Left colon (tissue), 2 donors: ENCODE measurements around the gene ZIC4. TPM values are rescaled to one million over a fixed set of nuclear protein-coding genes. Genes with fewer than 3 reads are reported as not detected.

Experiments used
- ATAC-seq: fragments of 200-7000 bp; cut with Tn5 transposase; one replicate; pipeline ENCODE4 v1.9.1; 2020; ENCODE audit warnings: mild to moderate bottlenecking, moderate library complexity
- DNase-seq, 2 donors: peaks; one replicate each; pipeline ENCODE4 v3.0.0-alpha.2; 2020
- intact Hi-C, 2 donors: fragments of 100-400 bp; cut with DNase I in 1 of 2; cut with micrococcal nuclease in 1 of 2; formaldehyde crosslinking; loops; one replicate each; pipeline versions ENCODE4 v1.11.2 to v1.14.0; 2022; cut with DNase I, micrococcal nuclease
- total RNA-seq, 2 donors: library from RNA; stranded (reverse); fragmentation: NEBNext Ultra II Directional; extraction: Animal tissue kit (Norgen Biotek cat#: 25700); gene quantifications; one replicate each; pipeline ENCODE4 v1.2.1, GENCODE V29; 2021
- donor health status: DM: no; HTN: no; CAD: no.
- donor health status: DM: yes; HTN: yes; CAD: no.

The ZIC4 gene
- total RNA-seq, 2 donors from 2014 or later: not detected

DNA sequence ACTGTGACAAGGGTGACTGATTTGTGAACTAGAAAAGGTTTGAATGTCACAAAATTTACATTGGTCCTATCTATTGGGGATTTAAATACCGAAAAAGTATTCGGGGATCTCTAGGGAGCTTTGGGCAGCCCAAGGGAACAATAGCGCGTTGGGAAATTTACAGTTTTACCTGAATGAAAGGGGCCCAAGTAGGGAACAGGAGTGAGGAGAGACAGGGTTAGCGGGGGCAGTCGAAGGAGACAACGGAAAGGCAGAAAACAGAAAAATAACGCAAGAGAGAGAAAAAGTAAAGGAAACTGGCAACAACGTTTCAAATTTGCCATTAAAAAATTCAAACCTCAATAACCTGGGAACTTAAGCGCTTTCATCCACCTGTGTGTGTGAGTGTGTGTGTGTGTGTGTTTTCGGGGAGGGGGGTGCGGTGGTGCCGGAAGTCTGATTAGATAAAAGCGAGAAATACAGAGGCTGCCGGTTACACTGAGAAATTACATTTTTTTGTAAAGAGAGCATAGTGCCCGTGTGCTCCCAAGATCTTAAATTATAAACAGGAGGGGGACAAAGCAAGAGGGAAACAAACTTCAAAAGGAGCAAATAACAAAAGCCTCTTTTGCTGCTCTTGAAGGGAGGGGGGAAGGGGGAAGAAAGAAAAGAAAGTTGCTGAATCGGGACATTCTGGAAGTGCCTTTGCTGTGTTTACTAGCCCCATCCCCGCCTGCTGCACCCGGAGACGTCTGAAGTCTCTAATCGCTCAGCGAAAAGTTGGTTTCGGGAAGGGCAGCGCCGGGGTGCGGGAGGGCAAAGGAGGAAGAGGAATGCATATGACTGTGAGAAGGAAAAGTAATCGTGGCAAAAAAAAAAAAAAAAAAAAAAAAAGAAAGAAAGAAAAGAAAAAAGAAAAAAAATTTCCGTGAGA, 2.1 kb upstream of the ZIC4 start:
- ATAC-seq: no peak
- no peak for DNase-seq
- intact Hi-C loops: no loop called here

DNA sequence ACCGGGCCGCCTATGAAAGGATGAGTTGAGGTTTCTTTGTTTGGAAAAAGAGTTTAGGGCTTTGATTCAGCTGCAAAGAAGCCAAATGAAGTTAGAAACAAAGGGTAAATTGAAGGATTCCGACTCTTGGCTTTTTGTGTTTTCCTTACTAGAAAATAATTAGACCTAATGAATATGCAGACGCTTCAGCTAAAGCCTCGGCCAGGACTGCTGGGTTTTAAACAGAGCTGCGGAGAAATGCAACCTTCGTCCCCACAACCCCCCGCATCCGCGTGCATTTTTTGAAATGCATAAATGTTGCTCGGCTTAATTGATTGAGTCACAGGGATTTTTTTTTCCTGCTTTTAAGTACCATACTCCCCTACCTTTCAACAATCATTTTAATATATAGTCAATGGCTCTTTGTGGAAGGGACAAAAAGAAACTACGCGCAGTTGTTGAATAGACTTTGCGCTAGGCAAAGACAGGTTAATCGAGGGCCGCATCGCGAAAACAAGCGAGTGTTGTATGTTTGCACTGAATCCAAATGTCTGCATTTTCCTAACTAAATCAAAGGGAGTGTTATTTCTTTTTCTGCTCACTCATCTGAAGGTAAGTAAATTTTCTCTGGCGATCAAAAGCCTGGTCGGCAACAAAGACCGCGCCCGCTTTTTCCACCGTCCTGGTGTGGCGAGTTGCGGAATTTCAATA, 1.3 kb upstream of the ZIC4 start:
- ATAC-seq (no peak), DNase-seq (no peak)
- intact Hi-C loops: no loop called here

DNA sequence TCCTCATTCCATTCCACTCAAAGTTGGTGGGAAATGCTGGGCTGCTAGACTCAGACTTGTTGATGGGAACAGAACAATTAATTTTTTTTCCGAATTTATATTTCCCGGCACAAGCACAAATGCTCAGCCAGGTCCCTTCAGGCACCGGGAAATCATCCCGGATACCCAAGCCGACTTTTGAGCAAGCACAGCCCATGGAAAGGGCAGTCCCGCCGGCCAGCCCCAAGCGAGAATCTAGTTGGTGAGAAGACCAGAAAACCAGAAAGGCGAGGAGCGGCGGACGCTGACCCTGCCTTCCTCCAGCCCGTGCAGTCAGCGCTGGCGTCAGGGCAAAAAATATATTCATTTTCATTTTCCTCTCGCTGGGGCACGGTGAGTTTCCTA, 763 bp upstream of the ZIC4 start:
- intact Hi-C loops: no loop called here
- no peak for ATAC-seq
- no peak for DNase-seq

DNA sequence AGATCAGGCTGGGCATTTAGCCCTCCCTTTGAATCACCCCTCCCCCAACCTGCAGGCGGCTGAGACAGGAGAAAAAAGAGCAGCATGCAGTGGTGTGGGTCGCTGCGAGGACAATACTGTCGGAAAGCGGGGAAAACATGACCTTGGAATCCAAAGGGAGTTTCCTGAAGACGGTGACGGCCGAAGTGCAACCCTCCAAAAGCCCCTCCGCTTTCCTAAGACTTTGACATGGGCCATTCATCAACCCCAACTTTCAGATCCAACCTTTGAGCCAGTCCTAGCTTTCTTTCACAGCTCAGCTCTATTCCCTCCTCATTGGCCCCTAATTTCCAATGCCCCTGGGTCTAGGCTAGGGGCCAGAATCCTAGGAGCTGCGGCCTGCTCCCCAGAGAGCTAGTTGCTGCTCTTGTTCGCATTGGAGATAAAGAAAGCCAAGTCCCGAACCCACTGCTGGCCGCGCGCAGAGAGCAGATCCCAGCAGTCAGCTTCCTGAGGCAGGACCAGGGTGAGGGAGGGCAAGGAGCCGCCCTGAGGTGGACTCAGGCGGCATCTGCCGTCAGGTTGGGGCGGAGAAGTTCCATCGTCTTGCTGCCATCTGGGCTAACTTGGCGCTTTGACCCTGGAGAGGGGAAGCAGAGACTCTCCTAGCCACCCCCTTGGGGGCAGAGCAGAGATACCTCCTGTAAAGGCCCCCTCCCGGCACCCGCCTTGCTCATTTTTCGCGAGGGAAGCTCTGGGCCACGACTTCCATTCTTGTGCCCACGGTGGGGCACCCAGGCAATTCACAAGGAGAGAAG, 914 bp downstream of the ZIC4 start:
- no peak for DNase-seq
- ATAC-seq: no peak
- intact Hi-C loops: no loop called here

DNA sequence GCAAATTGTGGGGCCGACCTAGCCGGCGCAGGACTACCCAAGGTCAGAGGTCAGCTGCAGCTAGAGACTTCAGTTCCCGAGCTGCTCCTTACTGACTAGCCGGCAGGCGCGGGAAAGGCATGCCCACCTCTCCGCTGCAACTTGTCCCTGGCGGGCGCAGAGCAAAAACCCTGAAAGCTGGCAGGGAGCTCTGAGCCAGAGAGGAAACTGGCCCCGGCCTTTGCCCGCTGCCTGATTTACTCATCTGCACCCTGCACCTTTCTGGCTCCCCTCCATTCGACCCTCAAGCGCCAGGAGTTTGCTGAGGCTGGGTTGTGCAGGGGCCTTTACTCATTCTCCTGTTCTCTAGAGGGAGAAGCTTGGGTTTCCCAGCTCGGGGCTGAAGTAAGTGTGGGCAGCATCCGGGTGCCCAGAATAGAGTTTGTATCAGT, 1.5 kb downstream of the ZIC4 start:
- ATAC-seq (no peak), DNase-seq (no peak)
- intact Hi-C loops: no loop called here

DNA sequence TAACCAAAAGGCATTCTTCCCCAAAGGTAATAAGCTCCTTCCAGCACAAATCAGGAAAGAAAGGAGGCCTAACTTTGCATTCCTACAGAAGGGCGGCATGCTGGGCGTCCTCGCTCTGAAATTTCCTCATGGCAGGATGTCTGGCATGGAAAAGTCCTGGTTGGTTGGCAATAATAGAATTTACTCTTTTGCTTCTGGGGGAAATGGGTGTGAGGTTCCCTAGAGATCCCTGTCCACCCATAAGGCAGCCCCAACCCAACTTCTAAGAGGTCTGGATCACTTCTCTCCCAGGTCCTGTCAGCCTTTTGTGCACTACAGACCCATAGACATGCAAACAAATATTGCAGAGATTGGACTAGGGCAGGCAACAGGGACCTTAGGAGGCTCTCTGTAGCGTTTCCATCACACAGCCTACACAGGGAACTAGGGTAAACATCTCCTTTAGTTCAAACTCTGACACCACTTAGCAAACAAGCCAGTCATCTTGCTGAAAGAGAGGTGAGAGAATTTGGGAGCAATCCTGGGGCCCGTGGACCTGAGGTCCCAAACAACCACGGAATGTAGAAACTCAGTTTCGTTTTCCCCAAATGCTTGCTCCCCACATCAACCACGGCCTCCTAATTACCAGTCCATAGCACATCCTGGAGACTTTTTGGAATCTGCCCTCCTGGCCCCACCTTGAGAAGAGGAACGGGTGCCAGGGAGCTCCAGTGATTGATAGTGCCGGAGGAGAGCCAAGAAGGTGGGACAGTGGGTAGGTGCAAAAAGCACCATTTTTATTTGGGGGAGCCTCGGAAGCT, 2.1 kb downstream of the ZIC4 start:
- no peak for ATAC-seq
- intact Hi-C loops: no loop called here
- DNase-seq: no peak

DNA sequence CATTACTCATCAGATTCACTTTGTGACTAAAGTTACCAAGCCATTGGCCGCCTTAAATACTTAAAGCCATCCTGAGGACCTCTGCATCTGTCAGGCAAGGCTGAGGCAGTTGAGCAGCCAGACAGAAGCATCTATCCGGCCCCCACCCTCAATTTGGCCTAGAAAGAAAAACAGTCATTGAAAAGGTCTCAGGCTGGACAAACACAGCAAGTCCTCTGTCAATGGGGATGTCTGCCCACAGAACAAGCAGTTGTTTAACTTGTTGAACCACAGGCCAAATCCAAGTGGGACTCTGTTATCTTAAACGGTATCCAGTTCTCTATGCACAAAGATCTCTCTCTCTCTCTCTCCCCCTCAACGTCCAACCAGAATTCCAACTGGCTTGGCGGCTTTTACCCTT, 2.8 kb downstream of the ZIC4 start:
- intact Hi-C loops: no loop called here
- ATAC-seq (no peak), DNase-seq (no peak)

DNA sequence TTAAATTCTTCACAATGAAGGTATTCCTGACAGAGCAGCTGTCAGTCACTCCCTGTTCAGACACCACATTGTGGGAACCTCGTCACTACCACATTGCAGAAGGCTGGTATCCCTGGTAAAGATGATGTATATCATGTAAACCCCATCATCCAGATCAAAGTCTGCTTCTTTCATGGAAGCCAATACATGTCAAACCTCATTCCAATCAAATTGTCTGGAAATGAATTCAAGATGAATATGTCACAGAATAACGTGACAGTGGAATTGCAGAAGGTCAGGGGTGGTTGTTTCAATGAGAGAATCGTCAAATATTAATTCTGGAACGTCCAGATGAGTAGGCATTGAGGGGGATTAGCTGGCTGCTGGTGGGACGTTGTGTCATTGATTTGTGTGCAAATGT, 4.2 kb downstream of the ZIC4 start:
- intact Hi-C loops: no loop called here
- ATAC-seq (no peak), DNase-seq (no peak)

DNA sequence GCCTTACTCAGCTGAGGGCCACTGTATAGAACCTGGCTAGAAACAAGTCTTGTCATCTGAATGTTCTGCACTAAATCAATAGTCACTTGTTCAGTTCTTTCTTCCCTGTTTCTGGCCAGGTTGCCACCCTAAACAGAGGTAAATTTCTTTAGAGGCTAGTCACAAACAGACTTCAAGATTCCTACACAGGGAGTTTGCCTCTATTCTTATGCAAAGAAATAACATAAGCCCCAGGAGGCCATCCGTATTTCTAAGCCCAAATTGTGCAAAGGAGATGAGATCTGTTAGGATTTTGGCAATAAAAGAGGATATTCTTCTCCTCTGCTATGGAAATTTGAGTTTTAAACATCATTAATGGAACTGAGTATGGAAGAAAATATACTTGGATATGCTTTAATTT, 4.9 kb downstream of the ZIC4 start:
- no peak for DNase-seq
- intact Hi-C loops: no loop called here
- no peak for ATAC-seq

DNA sequence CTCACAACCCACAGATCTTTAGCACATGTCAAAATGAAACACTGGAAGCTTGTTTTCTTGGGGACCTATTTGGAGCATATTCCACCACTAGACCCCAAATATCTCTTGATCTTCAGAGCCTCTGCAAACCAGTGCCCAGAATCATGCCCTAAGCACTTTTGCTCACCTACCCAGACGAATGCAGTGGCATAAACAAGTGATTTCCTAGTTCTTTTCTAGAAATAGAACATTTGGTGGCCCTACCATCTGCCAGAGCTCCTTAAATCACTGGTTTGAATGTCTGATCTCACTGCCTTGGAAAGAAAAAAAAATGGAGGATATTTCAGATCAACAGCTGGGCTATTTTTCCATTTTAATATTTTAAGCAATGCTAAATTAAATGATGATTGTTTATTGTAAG, 5.3 kb downstream of the ZIC4 start:
- intact Hi-C loops: no loop called here
- DNase-seq: no peak

DNA sequence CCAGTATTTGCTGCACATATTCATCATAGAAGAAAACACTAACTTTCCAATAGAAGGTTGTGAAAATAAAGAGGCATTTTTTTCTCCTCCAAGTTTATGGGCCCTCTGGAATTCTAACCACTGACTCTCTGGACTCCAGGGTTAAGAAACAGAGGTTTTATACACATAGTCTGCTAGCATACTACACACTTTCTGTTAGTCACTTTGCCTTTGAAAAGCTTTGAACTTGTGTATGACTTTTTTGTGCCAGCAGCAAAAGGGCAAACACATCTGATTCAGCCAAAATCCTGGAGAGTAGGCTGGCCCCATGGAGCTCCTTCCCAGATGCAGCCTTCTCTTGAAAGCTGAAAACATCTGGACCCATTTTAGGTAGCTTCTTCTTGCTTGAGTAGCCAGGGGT, 6.2 kb downstream of the ZIC4 start:
- no peak for ATAC-seq
- intact Hi-C loops: no loop called here
- no peak for DNase-seq

More for the DNA sequence above, 5.3 kb downstream of the ZIC4 start:
- no peak for ATAC-seq

DNA sequence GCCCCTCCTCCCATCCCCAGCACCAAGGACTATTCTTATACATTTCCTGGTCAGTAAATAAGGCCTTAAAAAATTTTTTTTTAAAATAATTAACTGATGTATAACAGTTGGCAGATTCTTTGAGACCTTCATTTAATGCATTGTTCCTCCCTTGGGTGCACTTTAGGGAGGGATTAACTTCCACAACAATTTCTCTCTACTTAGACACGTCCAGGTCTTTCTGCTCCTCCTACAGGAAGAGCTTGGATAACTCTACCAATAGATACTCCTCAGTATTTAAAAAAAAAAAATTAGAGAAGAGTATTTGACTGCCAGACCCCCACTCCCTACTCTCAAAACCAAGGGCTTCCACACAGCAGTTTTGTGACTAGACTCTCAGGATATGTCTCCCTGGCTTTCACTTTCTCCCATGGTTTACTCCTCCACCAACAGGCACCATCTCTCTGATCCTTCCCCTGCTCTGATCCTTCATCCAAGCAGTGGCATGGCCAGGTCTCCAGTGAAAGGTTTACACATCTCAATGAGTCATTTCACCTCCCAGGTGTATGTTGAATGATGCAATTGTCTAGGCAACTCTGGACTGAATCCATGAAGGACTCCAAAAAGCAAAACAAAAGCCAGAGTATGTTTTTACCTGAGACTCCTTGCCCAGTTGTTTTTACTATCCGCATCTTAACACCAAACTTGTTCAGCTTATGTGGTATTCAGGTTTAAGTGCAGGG, 7.4 kb downstream of the ZIC4 start:
- ATAC-seq: no peak
- intact Hi-C loops: no loop called here
- no peak for DNase-seq

DNA sequence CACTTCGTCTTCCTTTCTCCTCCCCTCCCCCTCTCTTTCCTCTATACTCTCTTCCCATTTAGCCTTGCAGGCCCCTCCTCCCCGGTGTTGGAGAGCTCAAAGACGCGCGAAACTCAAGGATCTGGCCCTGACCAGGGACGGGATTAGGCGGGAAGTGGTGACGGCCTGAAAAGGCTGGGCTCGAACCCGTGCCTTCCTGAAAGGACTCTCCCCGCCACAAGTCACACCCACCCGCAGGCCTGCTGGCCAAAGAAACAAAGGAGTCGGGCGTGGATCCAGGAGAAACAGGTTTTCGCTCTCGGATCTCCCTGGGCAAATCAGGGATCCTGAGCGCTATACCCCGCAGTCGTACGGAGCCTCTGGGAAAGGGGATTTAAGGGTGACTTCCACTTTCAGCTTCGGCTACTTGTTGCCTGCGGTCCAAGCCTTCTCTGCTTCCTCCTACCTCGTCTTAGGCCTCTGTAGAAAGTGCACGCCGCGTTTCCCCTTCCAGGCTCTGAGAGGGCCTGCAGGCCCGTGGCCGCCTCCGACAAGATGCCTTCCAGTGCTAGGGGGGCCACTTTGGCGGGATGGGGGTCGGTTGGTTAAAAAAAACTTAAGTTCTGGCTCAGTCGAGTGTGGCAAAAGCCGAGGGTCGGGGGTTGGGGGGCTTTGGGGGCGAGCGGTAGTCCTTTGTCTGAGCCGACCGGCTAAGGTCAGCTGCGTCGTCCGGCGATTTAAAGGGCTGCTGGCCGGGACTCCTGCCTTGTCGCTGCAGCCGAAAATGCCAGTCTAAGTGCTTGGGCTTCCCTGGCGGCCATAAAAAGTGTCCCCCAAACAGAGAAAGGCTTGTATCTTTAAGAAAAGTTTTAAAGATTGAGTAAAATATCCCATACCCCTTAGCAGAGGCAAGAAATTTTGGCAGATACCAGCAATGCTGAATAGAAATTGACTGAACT, 8.2 kb downstream of the ZIC4 start:
- DNase-seq: no peak
- no peak for ATAC-seq
- intact Hi-C loops: no loop called here

DNA sequence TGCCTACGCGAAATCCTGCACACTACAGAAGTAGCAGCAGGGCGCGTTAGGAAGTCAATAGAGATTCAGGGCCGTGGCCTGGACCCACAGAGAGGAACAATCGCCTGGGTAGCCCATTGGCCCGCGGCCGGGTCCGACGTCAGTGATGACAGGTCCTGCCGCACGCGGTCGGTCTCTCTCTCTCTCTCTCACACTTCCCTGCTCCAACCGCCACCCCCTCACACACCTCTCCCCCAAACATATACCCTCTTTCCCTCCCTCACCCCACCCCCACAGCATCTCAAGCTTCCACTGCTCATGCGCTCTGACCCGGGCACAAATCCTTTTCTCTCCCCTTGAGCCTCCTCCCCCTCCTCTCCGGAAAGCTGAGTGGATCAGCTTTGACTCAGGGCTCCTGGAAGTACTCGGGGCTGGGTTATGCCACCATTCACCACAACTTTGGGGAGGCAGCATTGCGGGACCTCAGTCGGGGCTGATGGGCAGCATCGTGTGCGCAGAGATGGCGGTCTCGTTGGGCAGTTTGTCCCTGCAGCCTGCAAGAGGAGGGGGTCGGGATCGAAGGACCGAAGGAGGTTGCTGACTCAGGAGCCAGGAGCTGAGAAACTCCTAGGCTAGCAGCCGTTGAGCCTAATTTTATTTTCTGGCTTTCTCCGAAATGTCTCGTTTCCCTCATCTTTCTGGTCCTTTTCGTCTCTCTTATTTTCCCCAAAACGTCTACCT, 9.0 kb downstream of the ZIC4 start:
- DNase-seq (no peak), ATAC-seq (no peak)
- intact Hi-C loops: no loop called here

DNA sequence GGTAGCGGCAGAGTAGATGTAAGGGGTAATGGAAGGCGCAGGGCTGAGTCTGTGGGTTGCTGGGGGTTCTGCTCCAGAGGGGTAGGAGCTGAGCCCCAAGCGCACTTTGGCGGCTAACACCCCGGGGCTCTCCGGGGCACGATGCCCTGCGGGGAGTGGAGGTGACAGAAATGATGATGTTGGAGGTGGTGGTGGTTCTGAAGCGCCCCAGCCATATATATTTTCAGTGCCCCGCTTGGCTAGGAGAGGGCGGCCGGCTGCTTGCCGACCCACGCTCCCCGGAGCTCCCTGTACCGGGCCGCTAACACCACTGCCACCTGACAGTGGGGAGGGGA, 9.7 kb downstream of the ZIC4 start:
- no peak for ATAC-seq
- DNase-seq: no peak
- intact Hi-C loops: no loop called here

DNA sequence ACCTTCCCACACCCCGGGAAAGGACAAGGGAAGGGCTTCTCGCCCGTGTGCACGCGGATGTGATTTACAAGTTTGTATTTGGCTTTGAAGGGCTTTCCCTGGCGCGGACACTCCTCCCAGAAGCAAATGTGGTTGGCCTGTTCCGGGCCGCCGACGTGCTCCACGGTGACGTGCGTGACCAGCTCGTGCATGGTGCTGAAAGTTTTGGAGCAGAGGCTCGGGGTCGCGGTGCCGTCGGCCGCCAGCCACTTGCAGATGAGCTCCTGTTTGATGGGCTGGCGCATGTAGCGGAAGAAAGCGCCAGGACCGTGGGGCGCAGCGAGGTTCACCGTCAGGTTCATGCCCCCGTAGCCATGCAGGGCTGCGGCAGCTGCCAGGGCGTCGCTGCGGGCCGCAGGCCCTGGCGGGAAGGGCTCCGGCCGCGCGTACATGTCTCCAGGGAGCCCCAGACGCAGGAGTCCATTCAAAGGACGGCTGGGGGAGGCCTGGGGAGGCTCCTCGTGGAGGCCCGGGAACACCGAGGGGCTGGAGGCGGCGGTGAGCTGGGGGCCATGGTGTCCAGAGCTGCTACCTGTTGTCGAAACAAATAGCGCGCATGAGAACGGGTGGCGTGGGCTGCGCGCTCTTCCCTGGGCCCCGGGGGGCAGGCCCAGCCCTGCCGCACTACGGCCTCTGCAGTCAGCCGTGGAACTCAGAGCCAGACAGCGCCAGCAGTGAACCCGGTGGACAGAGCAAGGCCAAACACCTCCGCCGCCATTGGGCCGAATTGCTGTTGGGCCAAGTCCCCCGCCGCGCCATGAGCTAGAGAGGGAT, 10.2 kb downstream of the ZIC4 start:
- no peak for ATAC-seq
- intact Hi-C loops: no loop called here
- DNase-seq: no peak
